Lung (tissue), 12 donors: ENCODE results near the gene LYAR. TPM values are rescaled to one million over a fixed set of nuclear protein-coding genes. Genes with fewer than 3 reads are reported as not detected.

Experiments
- ATAC-seq: fragments of 200-7000 bp; cut with Tn5 transposase; one replicate; pipeline ENCODE4 v1.9.1; 2020; ENCODE audit warnings: moderate number of reproducible peaks; ENCODE audit not compliant: insufficient read depth, low FRiP score
- DNase-seq, 3 donors: peaks; one replicate each; pipeline ENCODE4 v3.0.0-alpha.2; 2013 to 2017
- H3K27ac ChIP-seq, 2 donors: one replicate each; pipeline ENCODE4 v1.5.1; 2013; ENCODE audit warnings: mild to moderate bottlenecking in 2 of 2, moderate library complexity in 2 of 2, control low read depth in 1 of 2, inconsistent platforms in 1 of 2, low read depth in 1 of 2, low read length in 1 of 2
- H3K27me3 ChIP-seq, 3 donors: one replicate each; pipeline ENCODE4 v1.5.1; 2013; ENCODE audit warnings: low read length in 2 of 3; ENCODE audit not compliant: control insufficient read depth in 3 of 3, insufficient read depth in 3 of 3
- H3K36me3 ChIP-seq, 4 donors: one replicate each; pipeline ENCODE4 v1.5.1; 2013; ENCODE audit warnings: low read length in 4 of 4, mild to moderate bottlenecking in 1 of 4, moderate library complexity in 1 of 4; ENCODE audit not compliant: control insufficient read depth in 4 of 4, insufficient read depth in 4 of 4
- H3K4me1 ChIP-seq, 5 donors: one replicate each; pipeline ENCODE4 v1.5.1; 2013; ENCODE audit warnings: low read length in 5 of 5, mild to moderate bottlenecking in 2 of 5, moderate library complexity in 1 of 5; ENCODE audit not compliant: control insufficient read depth in 5 of 5, insufficient read depth in 5 of 5
- H3K4me3 ChIP-seq: one replicate; pipeline ENCODE4 v1.5.1; 2013; ENCODE audit warnings: mild to moderate bottlenecking, control low read depth, moderate library complexity
- H3K9ac ChIP-seq, 2 donors: one replicate each; pipeline ENCODE4 v1.5.1; 2013; ENCODE audit warnings: low read length in 2 of 2, control low read depth in 1 of 2; ENCODE audit not compliant: insufficient read depth in 1 of 2
- H3K9me3 ChIP-seq, 4 donors: one replicate each; pipeline ENCODE4 v1.5.1; 2013; ENCODE audit warnings: low read length in 3 of 4, mild to moderate bottlenecking in 1 of 4, moderate library complexity in 1 of 4; ENCODE audit not compliant: control insufficient read depth in 4 of 4, insufficient read depth in 3 of 4
- WGBS, 2 donors: extraction: QIAGEN DNeasy Blood & Tissue Kit; methylation state at CpG; one replicate each; pipeline ENCODE4 v1.1.7; 2013; 5-methylcytosine and 5-hydroxymethylcytosine counted together
- polyA plus RNA-seq, 2 donors: library from polyadenylated mRNA; stranded (reverse); fragments of 200-250 nt; gene quantifications; one replicate each; pipeline ENCODE4 v1.2.1, GENCODE V29; 2013
- total RNA-seq, 2 donors: library from RNA; depleted of rRNA in 1 of 2; stranded (reverse); fragments of >200 nt in 1 of 2; gene quantifications; one replicate each; pipeline ENCODE4 v1.2.1, GENCODE V29; 2014 to 2021
- TF ChIP-seq, protein P1 (sequence below): IDR thresholded peaks from 2 replicates; pipeline ENCODE4 v1.5.1; 2012; ENCODE audit warnings: mild to moderate bottlenecking; ENCODE audit errors: control extremely low read depth, extremely low read depth
- donor health status: control.
- donor health status: control.
- donor health status: Bipolar disorder and iron deficiency.
- donor health status: healthy.
- donor health status: DM: yes; HTN: yes; CAD: no.

The LYAR gene
- total and polyA plus RNA-seq, 4 donors, result 9.3 to 19.5 (median 14.4) TPM

DNA sequence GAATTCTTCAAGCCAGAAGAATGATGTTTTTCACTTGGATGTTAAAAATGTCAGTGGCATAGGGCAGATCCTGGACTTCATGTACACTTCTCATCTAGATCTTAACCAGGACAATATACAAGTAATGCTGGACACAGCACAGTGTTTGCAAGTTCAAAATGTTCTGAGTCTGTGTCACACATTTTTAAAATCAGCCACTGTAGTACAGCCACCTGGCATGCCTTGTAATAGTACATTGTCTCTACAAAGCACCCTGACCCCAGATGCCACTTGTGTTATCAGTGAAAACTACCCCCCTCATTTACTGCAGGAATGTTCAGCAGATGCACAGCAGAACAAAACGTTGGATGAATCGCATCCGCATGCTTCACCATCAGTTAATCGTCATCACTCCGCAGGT is 12.0 kb upstream of the LYAR start:
- DNase-seq (no peak), ATAC-seq (no peak)
- no peak overlapping the region for H3K27ac ChIP-seq
- no peak overlapping the region for H3K4me3 ChIP-seq
- no peak overlapping the region for H3K9ac ChIP-seq
- no peaks in the 10 kb centered on the region for H3K27me3 ChIP-seq
- H3K4me1 ChIP-seq, result no peaks in the 10 kb centered on the region
- WGBS, 2 donors, result 90 to 98% methylated on average over 5 of the region's 5 CpGs
- TF ChIP-seq, protein P1, sequence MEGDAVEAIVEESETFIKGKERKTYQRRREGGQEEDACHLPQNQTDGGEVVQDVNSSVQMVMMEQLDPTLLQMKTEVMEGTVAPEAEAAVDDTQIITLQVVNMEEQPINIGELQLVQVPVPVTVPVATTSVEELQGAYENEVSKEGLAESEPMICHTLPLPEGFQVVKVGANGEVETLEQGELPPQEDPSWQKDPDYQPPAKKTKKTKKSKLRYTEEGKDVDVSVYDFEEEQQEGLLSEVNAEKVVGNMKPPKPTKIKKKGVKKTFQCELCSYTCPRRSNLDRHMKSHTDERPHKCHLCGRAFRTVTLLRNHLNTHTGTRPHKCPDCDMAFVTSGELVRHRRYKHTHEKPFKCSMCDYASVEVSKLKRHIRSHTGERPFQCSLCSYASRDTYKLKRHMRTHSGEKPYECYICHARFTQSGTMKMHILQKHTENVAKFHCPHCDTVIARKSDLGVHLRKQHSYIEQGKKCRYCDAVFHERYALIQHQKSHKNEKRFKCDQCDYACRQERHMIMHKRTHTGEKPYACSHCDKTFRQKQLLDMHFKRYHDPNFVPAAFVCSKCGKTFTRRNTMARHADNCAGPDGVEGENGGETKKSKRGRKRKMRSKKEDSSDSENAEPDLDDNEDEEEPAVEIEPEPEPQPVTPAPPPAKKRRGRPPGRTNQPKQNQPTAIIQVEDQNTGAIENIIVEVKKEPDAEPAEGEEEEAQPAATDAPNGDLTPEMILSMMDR, result no peak
- peaks cover 4 to 30% (median 13%) of the 10 kb centered on the region in 4 donors for H3K36me3 ChIP-seq
- no peaks in the 10 kb centered on the region for H3K9me3 ChIP-seq

DNA sequence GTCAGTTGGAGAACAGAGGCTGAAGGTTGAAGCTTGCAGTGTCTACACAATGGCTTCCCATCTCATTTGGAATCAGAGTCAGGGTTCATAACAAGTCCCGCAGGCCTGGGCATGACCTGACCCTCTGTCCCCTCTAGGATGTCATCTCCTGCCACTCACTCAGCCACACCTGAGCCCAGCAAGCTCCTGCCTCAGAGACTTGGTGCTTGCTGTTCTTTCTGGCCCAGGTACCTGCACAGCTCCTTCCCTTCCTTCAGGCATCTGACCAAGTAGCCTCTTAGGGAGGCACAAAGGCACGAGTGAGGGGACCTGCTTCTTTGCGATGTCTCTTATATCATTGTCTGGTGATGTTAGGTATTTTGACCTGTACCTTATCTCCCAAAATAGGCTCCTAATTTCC is 9.1 kb upstream of the LYAR start:
- peaks cover 0 to 2% (median 0%) of the 10 kb centered on the region in 5 donors for H3K4me1 ChIP-seq
- TF ChIP-seq, protein P1, result no peak
- no peak overlapping the region for H3K27ac ChIP-seq
- no peak overlapping the region for H3K4me3 ChIP-seq
- H3K9me3 ChIP-seq, result no peaks in the 10 kb centered on the region
- H3K36me3 ChIP-seq, result peaks cover 5 to 18% (median 12%) of the 10 kb centered on the region in 4 donors
- no peak overlapping the region for H3K9ac ChIP-seq
- WGBS, 2 donors, result 93 to 96% methylated on average over 3 of the region's 3 CpGs
- ATAC-seq (no peak), DNase-seq (no peak)
- H3K27me3 ChIP-seq, result no peaks in the 10 kb centered on the region

DNA sequence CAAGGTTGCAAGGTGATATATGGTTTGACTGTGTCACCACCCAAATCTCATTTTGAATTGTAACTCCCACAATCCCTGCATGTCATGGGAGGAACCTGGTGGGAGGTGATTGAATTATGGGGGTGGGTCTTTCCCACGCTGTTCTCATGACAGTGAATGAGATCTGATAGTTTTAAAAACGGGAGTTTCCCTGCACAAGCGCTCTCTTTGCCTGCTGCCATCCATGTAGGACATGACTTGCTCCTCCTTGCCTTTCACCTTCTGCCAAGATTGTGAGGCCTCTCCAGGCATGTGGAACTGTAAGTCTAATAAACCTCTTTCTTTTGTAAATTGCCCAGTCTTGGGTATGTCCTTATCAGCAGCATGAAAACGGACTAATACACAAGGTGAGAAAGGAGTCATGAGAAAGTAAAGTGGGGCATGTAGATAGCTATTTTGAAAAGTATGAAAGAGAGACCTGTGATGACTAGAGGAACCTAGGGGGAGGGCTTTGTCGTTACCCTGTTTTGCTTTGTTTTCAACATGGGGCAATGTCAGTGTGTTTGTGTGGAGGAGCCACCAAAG is 6.4 kb upstream of the LYAR start:
- Histone ChIP-seq H3K36me3 (peaks cover 0 to 9% (median 4%) of the 10 kb centered on the region in 4 donors), H3K4me3 (no peak overlapping the region), H3K9ac (no peak overlapping the region), H3K27me3 (no peaks in the 10 kb centered on the region), H3K27ac (no peak overlapping the region), H3K4me1 (peaks cover 0 to 2% (median under 1%) of the 10 kb centered on the region in 5 donors), H3K9me3 (no peaks in the 10 kb centered on the region)
- TF ChIP-seq, protein P1, result no peak
- 96 to 98% methylated on average over 5 of the region's 5 CpGs for WGBS, 2 donors
- DNase-seq (no peak), ATAC-seq (no peak)

DNA sequence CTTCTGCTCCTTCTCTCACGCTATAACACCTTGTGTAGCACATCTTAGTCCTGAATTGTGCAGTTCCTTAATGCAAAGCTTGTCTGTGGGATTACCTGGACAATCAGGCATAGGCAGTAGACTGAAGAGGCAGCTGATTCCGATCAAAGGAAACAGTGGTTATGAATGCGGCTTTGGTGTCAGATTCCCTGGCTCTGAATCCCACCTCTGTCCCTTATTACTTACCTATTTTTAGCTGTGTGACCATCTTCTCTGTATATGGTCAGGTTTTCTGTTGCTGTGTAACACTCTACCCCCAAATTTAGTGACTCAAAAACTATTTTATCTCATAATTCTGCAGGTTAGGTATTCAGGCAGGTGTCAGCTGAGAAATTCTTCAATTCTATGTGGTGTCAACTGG is 3.3 kb upstream of the LYAR start:
- DNase-seq, result no peak
- WGBS, 2 donors, result 95 to 97% methylated on average over 3 of the region's 3 CpGs
- Histone ChIP-seq H3K9me3 (no peaks in the 10 kb centered on the region), H3K4me1 (peaks cover 8 to 18% (median 14%) of the 10 kb centered on the region in 5 donors), H3K27me3 (no peaks in the 10 kb centered on the region), H3K4me3 (no peak overlapping the region), H3K27ac (no peak overlapping the region), H3K36me3 (peaks cover 0 to 3% (median 2%) of the 10 kb centered on the region in 4 donors), H3K9ac (no peak overlapping the region)
- no peak for ATAC-seq
- TF ChIP-seq, protein P1, result no peak
